ENCODE results near the gene CHPF2.

CHPF2 gene

GRCh38 chr7:151264615-151265014, 32.3 kb downstream of the CHPF2 start:
- Histone ChIP-seq H3K4me1 (ENCODE audit: control insufficient read depth, insufficient read depth, low read length) (no peaks in the 10 kb centered on the region), H3K27ac (ENCODE audit: extremely low read depth, low read depth, low read length) (no peak overlapping the region), H3K36me3 (ENCODE audit: control insufficient read depth in 2 of 2, insufficient read depth in 1 of 2, low read length in 2 of 2) (no peaks in the 10 kb centered on the region), H3K9me3 (ENCODE audit: control insufficient read depth, insufficient read depth, low read depth, low read length) (no peaks in the 10 kb centered on the region), H3K4me3 (ENCODE audit: low read depth, low read length) (no peak overlapping the region)
- no peak for TF ChIP-seq ZNF423 (tag by site-specific recombination; IDR thresholded peaks at IDR 0.05)
- no peak for TF ChIP-seq ZNF707 (tag by site-specific recombination; IDR thresholded peaks at IDR 0.05)
- TF ChIP-seq ZNF777 (tag by site-specific recombination; IDR thresholded peaks at IDR 0.05; ENCODE audit: borderline replicate concordance), result no peak
- TF ChIP-seq ZIC2 (tag by site-specific recombination; IDR thresholded peaks at IDR 0.05), result peak; percentile 26; the same call in 1 of the 2 replicates
- TF ChIP-seq ZNF473 (tag by site-specific recombination; IDR thresholded peaks at IDR 0.05), result no peak
- no peak for TF ChIP-seq REST (tag by site-specific recombination; IDR thresholded peaks at IDR 0.05)
- ChIA-PET POLR2A (no interaction called here), CTCF (interaction anchor here (1.0 kb wide), 1 partner anchor 14 kb away, joined by 3 read pairs; no protein-coding TSS in a partner anchor)

GRCh38 chr7:151265351-151265931, 33.2 kb downstream of the CHPF2 start:
- Histone ChIP-seq H3K36me3 (ENCODE audit: control insufficient read depth in 2 of 2, insufficient read depth in 1 of 2, low read length in 2 of 2) (no peaks in the 10 kb centered on the region), H3K27ac (ENCODE audit: extremely low read depth, low read depth, low read length) (no peak overlapping the region), H3K9me3 (ENCODE audit: control insufficient read depth, insufficient read depth, low read depth, low read length) (no peaks in the 10 kb centered on the region), H3K4me1 (ENCODE audit: control insufficient read depth, insufficient read depth, low read length) (no peaks in the 10 kb centered on the region), H3K4me3 (ENCODE audit: low read depth, low read length) (no peak overlapping the region)
- ChIA-PET POLR2A (interaction anchor here (0.7 kb wide), 1 partner anchor 283 kb away, joined by 3 read pairs; no protein-coding TSS in a partner anchor), CTCF (interaction anchor here (0.6 kb wide), 1 partner anchor 510 kb away, joined by 3 read pairs; no protein-coding TSS in a partner anchor)
- TF ChIP-seq ZNF776 (tag by site-specific recombination; IDR thresholded peaks at IDR 0.05; ENCODE audit: borderline replicate concordance), result no peak
- no peak for TF ChIP-seq ZNF292 (tag by site-specific recombination; IDR thresholded peaks at IDR 0.05; ENCODE audit: borderline replicate concordance, low read depth)
- TF ChIP-seq ZSCAN18 (tag by site-specific recombination; IDR thresholded peaks at IDR 0.05), result no peak
- no peak for TF ChIP-seq ZNF830 (tag by site-specific recombination; IDR thresholded peaks at IDR 0.05; ENCODE audit: low read depth)
- TF ChIP-seq ZFP41 (tag by site-specific recombination; IDR thresholded peaks at IDR 0.05; ENCODE audit: borderline replicate concordance), result no peak
- TF ChIP-seq GFI1B (tag by site-specific recombination; IDR thresholded peaks at IDR 0.05), result no peak
- TF ChIP-seq ZNF280D (tag by site-specific recombination; IDR thresholded peaks at IDR 0.05), result no peak
